ENCODE measurements around the gene CROCC.

Gene CROCC

DNA sequence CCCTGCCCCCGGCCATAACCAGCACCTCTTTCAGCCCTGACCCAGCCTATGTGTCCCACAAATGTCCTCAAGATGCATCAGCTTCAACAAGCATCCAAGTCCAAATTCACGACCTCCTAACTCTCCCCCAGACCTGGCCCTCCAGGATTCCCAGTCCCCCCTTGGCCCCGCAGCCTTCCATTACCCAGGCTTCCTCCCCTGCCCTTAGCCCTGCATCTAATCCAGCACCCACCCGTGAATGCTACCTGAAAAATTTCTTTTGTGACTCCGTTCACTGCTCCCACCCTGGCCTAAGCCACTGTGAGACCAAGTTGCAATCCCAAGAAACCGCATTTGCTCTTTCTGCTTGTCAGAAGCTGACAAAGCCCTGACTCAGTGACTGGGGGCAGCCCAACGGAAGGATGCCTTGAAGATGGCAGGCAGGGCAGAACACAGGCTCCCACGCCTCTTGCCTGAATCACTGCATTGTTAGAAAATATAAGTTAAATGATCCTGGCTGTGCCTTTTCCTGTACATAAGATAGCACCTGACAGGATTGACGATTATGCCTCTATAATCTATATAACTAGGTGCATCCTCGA is 59.6 kb downstream of the CROCC start:
- H3K27me3 ChIP-seq (ENCODE audit: insufficient read depth, poor library complexity, severe bottlenecking), result peaks cover 23% of the 10 kb centered on the region
- no peak for DNase-seq (ENCODE audit: low read depth in 1 of 2, low spot score in 1 of 2)
- no peak overlapping the region for H3K4me3 ChIP-seq (replicated peaks; ENCODE audit: insufficient read depth, low read length)

DNA sequence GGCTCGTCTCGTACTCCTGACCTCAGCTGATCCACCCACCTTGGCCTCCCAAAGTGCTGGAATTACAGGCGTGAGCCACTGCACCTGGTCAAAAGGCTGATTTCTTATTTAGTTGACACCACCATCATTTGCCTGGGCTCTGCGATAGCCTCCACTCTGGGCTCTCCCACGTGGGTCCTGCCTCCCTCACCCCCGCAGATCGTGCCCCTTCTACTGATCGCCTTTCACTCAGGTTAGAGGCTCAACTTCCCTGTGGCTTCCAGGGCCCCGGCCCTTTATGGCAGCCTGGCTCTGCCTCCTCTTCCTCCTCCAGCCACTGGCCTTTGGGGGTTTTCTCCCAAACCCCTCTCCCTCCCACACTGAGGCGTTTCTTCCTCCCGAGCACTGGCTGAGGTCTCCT is 61.2 kb downstream of the CROCC start:
- TF ChIP-seq GABPA (IDR thresholded peaks at IDR 0.05; ENCODE audit: low read depth), result no peak
- no peak for TF ChIP-seq CTCF (IDR thresholded peaks at IDR 0.05; ENCODE audit: insufficient read depth, low read length)
- TF ChIP-seq, protein P1, sequence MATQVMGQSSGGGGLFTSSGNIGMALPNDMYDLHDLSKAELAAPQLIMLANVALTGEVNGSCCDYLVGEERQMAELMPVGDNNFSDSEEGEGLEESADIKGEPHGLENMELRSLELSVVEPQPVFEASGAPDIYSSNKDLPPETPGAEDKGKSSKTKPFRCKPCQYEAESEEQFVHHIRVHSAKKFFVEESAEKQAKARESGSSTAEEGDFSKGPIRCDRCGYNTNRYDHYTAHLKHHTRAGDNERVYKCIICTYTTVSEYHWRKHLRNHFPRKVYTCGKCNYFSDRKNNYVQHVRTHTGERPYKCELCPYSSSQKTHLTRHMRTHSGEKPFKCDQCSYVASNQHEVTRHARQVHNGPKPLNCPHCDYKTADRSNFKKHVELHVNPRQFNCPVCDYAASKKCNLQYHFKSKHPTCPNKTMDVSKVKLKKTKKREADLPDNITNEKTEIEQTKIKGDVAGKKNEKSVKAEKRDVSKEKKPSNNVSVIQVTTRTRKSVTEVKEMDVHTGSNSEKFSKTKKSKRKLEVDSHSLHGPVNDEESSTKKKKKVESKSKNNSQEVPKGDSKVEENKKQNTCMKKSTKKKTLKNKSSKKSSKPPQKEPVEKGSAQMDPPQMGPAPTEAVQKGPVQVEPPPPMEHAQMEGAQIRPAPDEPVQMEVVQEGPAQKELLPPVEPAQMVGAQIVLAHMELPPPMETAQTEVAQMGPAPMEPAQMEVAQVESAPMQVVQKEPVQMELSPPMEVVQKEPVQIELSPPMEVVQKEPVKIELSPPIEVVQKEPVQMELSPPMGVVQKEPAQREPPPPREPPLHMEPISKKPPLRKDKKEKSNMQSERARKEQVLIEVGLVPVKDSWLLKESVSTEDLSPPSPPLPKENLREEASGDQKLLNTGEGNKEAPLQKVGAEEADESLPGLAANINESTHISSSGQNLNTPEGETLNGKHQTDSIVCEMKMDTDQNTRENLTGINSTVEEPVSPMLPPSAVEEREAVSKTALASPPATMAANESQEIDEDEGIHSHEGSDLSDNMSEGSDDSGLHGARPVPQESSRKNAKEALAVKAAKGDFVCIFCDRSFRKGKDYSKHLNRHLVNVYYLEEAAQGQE (IDR thresholded peaks at IDR 0.05; ENCODE audit: insufficient replicate concordance, low read depth), result no peak
- no peak for TF ChIP-seq SPI1 (IDR thresholded peaks at IDR 0.05; ENCODE audit: borderline replicate concordance, low read depth)
- no peak for TF ChIP-seq POLR2AphosphoS5 (IDR thresholded peaks at IDR 0.05; ENCODE audit: low read depth)

More for the DNA sequence above, 59.6 kb downstream of the CROCC start:
- TF ChIP-seq, protein P1 (IDR thresholded peaks at IDR 0.05; ENCODE audit: insufficient replicate concordance, low read depth), result no peak
- TF ChIP-seq POLR2AphosphoS5 (IDR thresholded peaks at IDR 0.05; ENCODE audit: low read depth) (no peak), SPI1 (IDR thresholded peaks at IDR 0.05; ENCODE audit: borderline replicate concordance, low read depth) (no peak)
- H3K27ac ChIP-seq (replicated peaks), result no peak overlapping the region

GRCh38 chr1:16983649-16984048 is 61.9 kb downstream of the CROCC start:
- Histone ChIP-seq H3K27me3 (ENCODE audit: insufficient read depth, poor library complexity, severe bottlenecking) (peaks cover 23% of the 10 kb centered on the region), H3K4me3 (replicated peaks; ENCODE audit: insufficient read depth, low read length) (no peak overlapping the region), H3K27ac (replicated peaks) (no peak overlapping the region)
- DNase-seq (ENCODE audit: low read depth in 1 of 2, low spot score in 1 of 2), result no peak
- TF ChIP-seq, protein P1 (IDR thresholded peaks at IDR 0.05; ENCODE audit: insufficient replicate concordance, low read depth), result no peak
- TF ChIP-seq CTCF (IDR thresholded peaks at IDR 0.05; ENCODE audit: insufficient read depth, low read length) (no peak), SPI1 (IDR thresholded peaks at IDR 0.05; ENCODE audit: borderline replicate concordance, low read depth) (no peak), GABPA (IDR thresholded peaks at IDR 0.05; ENCODE audit: low read depth) (no peak), POLR2AphosphoS5 (IDR thresholded peaks at IDR 0.05; ENCODE audit: low read depth) (no peak)

More for the DNA sequence above, 61.2 kb downstream of the CROCC start:
- no peak overlapping the region for H3K27ac ChIP-seq (replicated peaks)
- no peak overlapping the region for H3K4me3 ChIP-seq (replicated peaks; ENCODE audit: insufficient read depth, low read length)
- peaks cover 23% of the 10 kb centered on the region for H3K27me3 ChIP-seq (ENCODE audit: insufficient read depth, poor library complexity, severe bottlenecking)
- DNase-seq (ENCODE audit: low read depth in 1 of 2, low spot score in 1 of 2), result no peak
